H1 (cell line): Measurements from ENCODE around the gene ERG28. TPM values are rescaled to one million over a fixed set of nuclear protein-coding genes. Genes with fewer than 3 reads are reported as not detected.

Experiments
- CTCF ChIA-PET: fragments of 300-600 bp; sonication (Branson Sonifier 250); formaldehyde crosslinking; loops from one replicate; lab custom pipeline; 2021; ENCODE audit not compliant: partially characterized antibody; lab: Charles Lee
- POLR2A ChIA-PET: fragments of 300-600 bp; sonication (Branson Sonifier 250); formaldehyde crosslinking; loops from one replicate; lab custom pipeline; 2021; ENCODE audit warnings: inconsistent platforms; ENCODE audit not compliant: partially characterized antibody; lab: Charles Lee
- DNase-seq, 2 experiments: peaks; one replicate each; pipeline versions ENCODE4 v3.0.0 to v3.0.0-alpha.2; 2010 to 2022; ENCODE audit warnings: low spot score in 2 of 2, low read depth in 1 of 2, mixed read lengths in 1 of 2
- FAIRE-seq: peaks from 2 replicates; lab custom pipeline; 2011; peaks lifted over from hg19 to GRCh38; lab: Jason Lieb, UNC
- H2AFZ ChIP-seq: 2 replicates; pipeline ENCODE4 v1.8.1; 2012; ENCODE audit warnings: low read length, inconsistent platforms
- H2AK5ac ChIP-seq: 2 replicates; pipeline ENCODE4 v1.6.1; 2013; ENCODE audit warnings: low read depth, low read length
- H2BK120ac ChIP-seq: replicated peaks from 2 replicates; pipeline ENCODE3; 2013; ENCODE audit warnings: low read depth, low read length, inconsistent platforms
- H2BK12ac ChIP-seq: 2 replicates; pipeline ENCODE4 v1.6.1; 2013; ENCODE audit warnings: low read depth, low read length
- H2BK15ac ChIP-seq: 2 replicates; pipeline ENCODE4 v1.6.1; 2013; ENCODE audit warnings: low read length
- H2BK20ac ChIP-seq: 2 replicates; pipeline ENCODE4 v1.6.1; 2013; ENCODE audit warnings: low read length
- H2BK5ac ChIP-seq: 2 replicates; pipeline ENCODE4 v1.6.1; 2013; ENCODE audit warnings: low read depth, low read length
- H3K14ac ChIP-seq: 2 replicates; pipeline ENCODE4 v1.6.1; 2013; ENCODE audit warnings: inconsistent platforms; ENCODE audit not compliant: insufficient read length
- H3K18ac ChIP-seq: 2 replicates; pipeline ENCODE4 v1.6.1; 2013; ENCODE audit warnings: low read length; ENCODE audit errors: extremely low read depth
- H3K23ac ChIP-seq: 2 replicates; pipeline ENCODE4 v1.6.1; 2013; ENCODE audit warnings: inconsistent platforms; ENCODE audit not compliant: insufficient read length
- H3K23me2 ChIP-seq: 2 replicates; pipeline ENCODE4 v1.6.1; 2013; ENCODE audit warnings: low read depth, low read length
- H3K27ac ChIP-seq: 2 replicates; pipeline ENCODE4 v1.6.1; 2011; ENCODE audit warnings: low read depth, low read length, inconsistent platforms
- H3K27me3 ChIP-seq, 4 experiments: replicated peaks in 1 of 4; 1 replicate in 1 of 4; 2 replicates in 3 of 4; pipeline versions ENCODE4 v1.6.1 to v1.8.1; 2011 to 2013; ENCODE audit warnings: low read length in 3 of 4, mild to moderate bottlenecking in 3 of 4, inconsistent platforms in 2 of 4, mixed read lengths in 2 of 4, moderate library complexity in 1 of 4; ENCODE audit not compliant: control insufficient read depth in 3 of 4, insufficient read depth in 3 of 4; ENCODE audit errors: extremely low read depth in 1 of 4
- H3K36me3 ChIP-seq, 4 experiments: 2 replicates each; pipeline versions ENCODE4 v1.6.1 to v1.8.1; 2011 to 2013; ENCODE audit warnings: mild to moderate bottlenecking in 4 of 4, low read length in 3 of 4, moderate library complexity in 2 of 4, control low read depth in 1 of 4, inconsistent platforms in 1 of 4; ENCODE audit not compliant: insufficient read depth in 4 of 4, control insufficient read depth in 2 of 4
- H3K4ac ChIP-seq: replicated peaks from 2 replicates; pipeline ENCODE3; 2013; ENCODE audit warnings: low read length, low read depth, mixed read lengths, inconsistent platforms; ENCODE audit not compliant: insufficient read length
- H3K4me1 ChIP-seq, 4 experiments: replicated peaks in 1 of 4; 1 replicate in 1 of 4; 2 replicates in 3 of 4; pipeline versions ENCODE4 v1.6.1 to v1.8.1; 2011 to 2013; ENCODE audit warnings: low read length in 3 of 4, inconsistent platforms in 2 of 4, mixed read lengths in 1 of 4; ENCODE audit not compliant: insufficient read depth in 4 of 4, control insufficient read depth in 3 of 4
- H3K4me2 ChIP-seq, 2 experiments: 2 replicates each; pipeline versions ENCODE4 v1.6.1 to v1.8.1; 2011 to 2013; ENCODE audit warnings: low read depth in 2 of 2, low read length in 2 of 2, control low read depth in 1 of 2, inconsistent platforms in 1 of 2, mild to moderate bottlenecking in 1 of 2; ENCODE audit not compliant: insufficient read depth in 1 of 2
- H3K4me3 ChIP-seq, 4 experiments: fragments of 200-600, 300-600 bp in 1 of 4; sonication (generic), shearing (Covaris generic), sonication (Bioruptor Twin) in 1 of 4; 2 replicates each; pipeline versions ENCODE4 v1.5.1 to v1.8.1; 2011 to 2016; ENCODE audit warnings: low read length in 4 of 4, low read depth in 3 of 4, control low read depth in 2 of 4, inconsistent platforms in 2 of 4, mild to moderate bottlenecking in 2 of 4, mixed read lengths in 1 of 4, moderate library complexity in 1 of 4; ENCODE audit not compliant: insufficient read depth in 2 of 4; ENCODE audit errors: extremely low read depth in 1 of 4
- H3K56ac ChIP-seq: replicated peaks from 2 replicates; pipeline ENCODE3; 2013; ENCODE audit warnings: low read depth, mild to moderate bottlenecking, mixed read lengths, low read length, inconsistent platforms; ENCODE audit not compliant: insufficient read length
- H3K79me1 ChIP-seq: 2 replicates; pipeline ENCODE4 v1.6.1; 2013; ENCODE audit warnings: low read depth, low read length, control low read depth
- H3K79me2 ChIP-seq, 2 experiments: 2 replicates each; pipeline versions ENCODE4 v1.6.1 to v1.8.1; 2012 to 2013; ENCODE audit warnings: low read length in 2 of 2, mild to moderate bottlenecking in 2 of 2, inconsistent platforms in 1 of 2; ENCODE audit not compliant: insufficient read depth in 2 of 2, control insufficient read depth in 1 of 2
- H3K9ac ChIP-seq, 4 experiments: replicated peaks in 1 of 4; 1 replicate in 1 of 4; 2 replicates in 3 of 4; pipeline versions ENCODE4 v1.6.1 to v1.8.1; 2011 to 2013; ENCODE audit warnings: low read depth in 3 of 4, low read length in 3 of 4, control low read depth in 2 of 4, mild to moderate bottlenecking in 2 of 4, moderate library complexity in 2 of 4, inconsistent platforms in 1 of 4; ENCODE audit errors: extremely low read depth in 1 of 4
- H3K9me3 ChIP-seq, 2 experiments: 2 replicates each; pipeline versions ENCODE4 v1.6.1 to v1.8.1; 2012 to 2013; ENCODE audit warnings: mild to moderate bottlenecking in 2 of 2, moderate library complexity in 2 of 2, control low read depth in 1 of 2, inconsistent platforms in 1 of 2, low read depth in 1 of 2, low read length in 1 of 2, mixed read lengths in 1 of 2; ENCODE audit not compliant: insufficient read depth in 2 of 2
- H4K20me1 ChIP-seq, 2 experiments: replicated peaks in 1 of 2; 2 replicates each; pipeline versions ENCODE3 to v1.8.1; 2011 to 2013; ENCODE audit warnings: inconsistent platforms in 2 of 2, low read length in 2 of 2, mild to moderate bottlenecking in 1 of 2; ENCODE audit not compliant: insufficient read depth in 2 of 2, control insufficient read depth in 1 of 2
- H4K5ac ChIP-seq: 2 replicates; pipeline ENCODE4 v1.6.1; 2013; ENCODE audit warnings: low read length, low read depth, mixed read lengths, inconsistent platforms; ENCODE audit not compliant: insufficient read length
- H4K8ac ChIP-seq: 2 replicates; pipeline ENCODE4 v1.8.0; 2013; ENCODE audit warnings: mild to moderate bottlenecking, moderate library complexity, low read length, inconsistent platforms; ENCODE audit not compliant: insufficient read depth; ENCODE audit errors: extremely low read depth
- H4K91ac ChIP-seq: replicated peaks from 2 replicates; pipeline ENCODE3; 2013; ENCODE audit warnings: low read length, mixed read lengths, inconsistent platforms; ENCODE audit not compliant: insufficient read length
- EP300 ChIP-seq, 2 experiments: IDR thresholded peaks; 1 replicate in 1 of 2; 2 replicates in 1 of 2; pipeline ENCODE4 v1.6.1; 2011 to 2012; ENCODE audit warnings: low read depth in 2 of 2, low read length in 2 of 2, mild to moderate bottlenecking in 2 of 2, borderline replicate concordance in 1 of 2, inconsistent platforms in 1 of 2, moderate library complexity in 1 of 2
- TCF12 ChIP-seq: IDR thresholded peaks from 2 replicates; pipeline ENCODE4 v1.6.1; 2011; ENCODE audit warnings: low read depth, mild to moderate bottlenecking, low read length
- WGBS, 2 experiments: shearing (Covaris generic) in 1 of 2; methylation state at CpG; one replicate each; pipeline versions ENCODE4 v1.1.6 to v1.1.7; 2013 to 2015; ENCODE audit warnings: low lambda C conversion rate in 2 of 2, mixed read lengths in 2 of 2, inconsistent platforms in 1 of 2, low coverage in 1 of 2, missing lambda C conversion rate in 1 of 2; ENCODE audit not compliant: insufficient replicate concordance in 2 of 2, insufficient coverage in 1 of 2, insufficient read length in 1 of 2; ENCODE audit errors: extremely low coverage in 1 of 2, missing lambda C conversion rate in 1 of 2; 5-methylcytosine and 5-hydroxymethylcytosine counted together
- long read RNA-seq, 2 experiments: library from RNA in 1 of 2; library from capped mRNA in 1 of 2; stranded (forward); transcript quantifications; one replicate each; pipeline ENCODE4 v2.0.0, GENCODE V29; 2021; ENCODE audit warnings: inconsistent platforms in 1 of 2
- polyA minus RNA-seq, 3 experiments: library from RNA; depleted of rRNA, polyadenylated mRNA; stranded (reverse); fragments of >200 nt; gene quantifications; 1 replicate in 2 of 3; 2 replicates in 1 of 3; pipeline ENCODE4 v1.2.3, GENCODE V29; 2011
- polyA plus RNA-seq, 7 experiments: library from polyadenylated mRNA; depleted of rRNA in 3 of 7; stranded (reverse) in 5 of 7; unstranded in 2 of 7; fragments of >200 nt in 5 of 7; fragments of 200-250 nt in 2 of 7; gene quantifications; 1 replicate in 5 of 7; 2 replicates in 1 of 7; 4 replicates in 1 of 7; pipeline versions ENCODE4 v1.2.1 to v1.2.3, GENCODE V29; 2011 to 2013; ENCODE audit warnings: missing spikeins in 2 of 7, mixed read lengths in 2 of 7
- total RNA-seq: library from RNA; stranded (reverse); fragmentation: NEBNext Ultra II Directional; extraction: Animal tissue kit (Norgen Biotek cat#: 25700); gene quantifications from 2 replicates; pipeline ENCODE4 v1.2.1, GENCODE V29; 2021
- TF ChIP-seq, protein P1 (sequence below), 3 experiments: IDR thresholded peaks; 1 replicate in 2 of 3; 2 replicates in 1 of 3; pipeline versions ENCODE4 v1.5.1 to v1.6.1; 2011; ENCODE audit warnings: low read length in 3 of 3, mild to moderate bottlenecking in 3 of 3, inconsistent platforms in 2 of 3, low read depth in 1 of 3, moderate library complexity in 1 of 3; ENCODE audit not compliant: insufficient read depth in 1 of 3; ENCODE audit errors: control extremely low read depth in 1 of 3

The ERG28 gene
- 30.5 and 32.6 TPM in 2 replicates for total RNA-seq
- polyA plus RNA-seq (2011; rRNA removed): 45.3 and 56.7 TPM in 2 replicates
- polyA plus RNA-seq (2011; cell fraction: cytosol; rRNA removed): 42.6 TPM
- polyA plus RNA-seq (2011; cell fraction: nucleus; rRNA removed): 21.8 TPM
- 31.8 to 37.4 TPM (median 35.1 TPM) in 4 replicates for polyA plus RNA-seq (2012, experiment 1 of 2)
- 56.3 TPM for polyA plus RNA-seq (2012, experiment 2 of 2)
- 81.1 TPM for polyA plus RNA-seq (2013, experiment 1 of 2)
- 112 TPM for polyA plus RNA-seq (2013, experiment 2 of 2)
- 21.5 and 23.6 TPM in 2 replicates for polyA minus RNA-seq (2011; rRNA and poly(A)+ RNA removed)
- polyA minus RNA-seq (2011; cell fraction: cytosol; rRNA and poly(A)+ RNA removed): 9.3 TPM
- polyA minus RNA-seq (2011; cell fraction: nucleus; rRNA and poly(A)+ RNA removed): 11.7 TPM
- long read RNA-seq, experiment 1, transcript ERG28-201 (5 exons, 2,633 nt): major isoform, 72 of 117 reads
- long read RNA-seq, experiment 1, partial matches to known transcripts: 14 of 117 reads
- long read RNA-seq, experiment 1, other reads (novel, unspliced or antisense): 31 of 117 reads
- long read RNA-seq, experiment 2, transcript ERG28-201 (5 exons, 2,633 nt): major isoform, 172 of 195 reads
- long read RNA-seq, experiment 2, partial matches to known transcripts: 5 of 195 reads
- long read RNA-seq, experiment 2, other reads (novel, unspliced or antisense): 18 of 195 reads

GRCh38 chr14:75660630-75661498 lies at the start of gene ERG28, which contains the start of gene TTLL5:
Gene ERG28, minus strand, starts transcription at chr14:75660876. Its CDS starts 3,374 bp downstream, at chr14:75657502.
Gene TTLL5, plus strand, starts transcription at chr14:75661246. Its CDS starts 1,904 bp downstream, at chr14:75663150.
- Histone ChIP-seq H3K4me3 (peak within 1 kb of the TSS; percentile 67 to 88 (median 83)), H3K18ac (peak within 1 kb of the TSS; percentile 53), H2BK15ac (no peak within 1 kb of the TSS), H4K91ac (no peak within 1 kb of the TSS), H3K23me2 (0 out of 2 replicates have a peak, but pooled peaks cover 6% of the 10 kb centered on the region), H4K20me1 (peaks cover 0 to 2% of the 10 kb centered on the region in 2 experiments), H3K14ac (no peak within 1 kb of the TSS), H3K36me3 (peaks cover 4 to 27% (median 11%) of the 10 kb centered on the region in 4 experiments), H3K9ac (peak within 1 kb of the TSS; percentile 55 to 95 (median 76)), H2BK5ac (peak within 1 kb of the TSS; percentile 86), H3K23ac (no peak within 1 kb of the TSS), H3K4me2 (peak within 1 kb of the TSS; percentile 63 to 93), H3K4ac (no peak within 1 kb of the TSS), H3K4me1 (peaks cover 0 to 2% (median 0%) of the 10 kb centered on the region in 4 experiments; a peak in 2 of 7 replicates), H2AFZ (peak within 1 kb of the TSS; percentile 65), H2BK20ac (no peak within 1 kb of the TSS), H2BK120ac (no peak within 1 kb of the TSS), H2BK12ac (peak within 1 kb of the TSS; percentile 44; the same call in 1 of the 2 replicates), H3K56ac (peak within 1 kb of the TSS; percentile 40), H3K27ac (peak within 1 kb of the TSS; percentile 67), H4K5ac (peak within 1 kb of the TSS; percentile 54), H2AK5ac (no peak within 1 kb of the TSS), H3K79me1 (peaks cover 8% of the 10 kb centered on the region; the same call in 1 of the 2 replicates), H4K8ac (peak within 1 kb of the TSS; percentile 94; the same call in 1 of the 2 replicates), H3K27me3 (no peaks in the 10 kb centered on the region), H3K79me2 (peaks cover 0 to 41% of the 10 kb centered on the region in 2 experiments; a peak in 3 of 4 replicates), H3K9me3 (no peaks in the 10 kb centered on the region)
- CTCF ChIA-PET: interaction anchor here (0.6 to 13.7 kb wide), 7 partner anchors 11 to 670 kb away, joined by 3 to 348 read pairs (median 3); partner anchors contain the start of genes FLVCR2 and TGFB3
- 2% methylated on average over 28 of the region's 60 CpGs; no CpG with 5 or more reads in 1 of the 2 experiments for WGBS, 2 experiments
- POLR2A ChIA-PET: interaction anchor here (0.6 to 2.6 kb wide), 14 partner anchors 9 to 662 kb away, joined by 3 to 22 read pairs (median 3); partner anchors contain the start of genes FLVCR2 and JDP2
- DNase-seq (peak; percentile 95 to 98), FAIRE-seq (peak; percentile 7)
- no peak for TF ChIP-seq TCF12
- no peak; a peak in 1 of 3 replicates for TF ChIP-seq EP300 (IDR thresholded peaks at IDR 0.05; ENCODE audit: borderline replicate concordance in 1 of 2, low read depth in 2 of 2, low read length in 2 of 2)
- TF ChIP-seq, protein P1, sequence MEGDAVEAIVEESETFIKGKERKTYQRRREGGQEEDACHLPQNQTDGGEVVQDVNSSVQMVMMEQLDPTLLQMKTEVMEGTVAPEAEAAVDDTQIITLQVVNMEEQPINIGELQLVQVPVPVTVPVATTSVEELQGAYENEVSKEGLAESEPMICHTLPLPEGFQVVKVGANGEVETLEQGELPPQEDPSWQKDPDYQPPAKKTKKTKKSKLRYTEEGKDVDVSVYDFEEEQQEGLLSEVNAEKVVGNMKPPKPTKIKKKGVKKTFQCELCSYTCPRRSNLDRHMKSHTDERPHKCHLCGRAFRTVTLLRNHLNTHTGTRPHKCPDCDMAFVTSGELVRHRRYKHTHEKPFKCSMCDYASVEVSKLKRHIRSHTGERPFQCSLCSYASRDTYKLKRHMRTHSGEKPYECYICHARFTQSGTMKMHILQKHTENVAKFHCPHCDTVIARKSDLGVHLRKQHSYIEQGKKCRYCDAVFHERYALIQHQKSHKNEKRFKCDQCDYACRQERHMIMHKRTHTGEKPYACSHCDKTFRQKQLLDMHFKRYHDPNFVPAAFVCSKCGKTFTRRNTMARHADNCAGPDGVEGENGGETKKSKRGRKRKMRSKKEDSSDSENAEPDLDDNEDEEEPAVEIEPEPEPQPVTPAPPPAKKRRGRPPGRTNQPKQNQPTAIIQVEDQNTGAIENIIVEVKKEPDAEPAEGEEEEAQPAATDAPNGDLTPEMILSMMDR (IDR thresholded peaks at IDR 0.05; ENCODE audit: control extremely low read depth in 1 of 3, insufficient read depth in 1 of 3, low read depth in 1 of 3, low read length in 3 of 3): no peak
